GM23338 (cell line): Measurements from ENCODE around the gene FMN2. TPM values are rescaled to one million over a fixed set of nuclear protein-coding genes. Genes with fewer than 3 reads are reported as not detected.

ENCODE experiments used
- ATAC-seq: fragments of 200-7000 bp; cut with Tn5 transposase; 3 replicates; pipeline ENCODE4 v1.9.1; 2020
- DNase-seq: peaks from one replicate; pipeline ENCODE4 v3.0.0-alpha.2; 2015; ENCODE audit warnings: low spot score
- H2AFZ ChIP-seq: fragments of 200-600 bp; sonication (generic); 2 replicates; pipeline ENCODE4 v1.8.0; 2016; ENCODE audit warnings: antibody characterized with exemption, mild to moderate bottlenecking, moderate library complexity
- H3F3A ChIP-seq: fragments of 200-600 bp; sonication (generic); replicated peaks from 2 replicates; pipeline ENCODE4 v1.8.0; 2017; ENCODE audit warnings: antibody characterized with exemption, mixed run types, low read depth
- H3K27ac ChIP-seq: fragments of 200-600 bp; sonication (generic); 2 replicates; pipeline ENCODE4 v1.6.1; 2016; ENCODE audit warnings: low read depth
- H3K27me3 ChIP-seq: fragments of 200-600 bp; sonication (generic); 2 replicates; pipeline ENCODE4 v1.8.0; 2016; ENCODE audit warnings: mild to moderate bottlenecking, mixed run types, moderate library complexity; ENCODE audit not compliant: insufficient read depth
- H3K36me3 ChIP-seq: fragments of 200-600 bp; sonication (generic); 2 replicates; pipeline ENCODE4 v1.8.0; 2016; ENCODE audit warnings: mild to moderate bottlenecking; ENCODE audit not compliant: insufficient read depth
- H3K4me1 ChIP-seq: fragments of 200-600 bp; sonication (generic); 2 replicates; pipeline ENCODE4 v1.8.0; 2016; ENCODE audit warnings: mild to moderate bottlenecking, moderate library complexity; ENCODE audit not compliant: insufficient read depth
- H3K4me2 ChIP-seq: fragments of 200-600 bp; sonication (generic); 2 replicates; pipeline ENCODE4 v1.7.1; 2017; ENCODE audit warnings: mixed run types
- H3K4me3 ChIP-seq: fragments of 200-600 bp; sonication (generic); 2 replicates; pipeline ENCODE4 v1.6.1; 2016; ENCODE audit warnings: mixed run types
- H3K79me2 ChIP-seq: fragments of 200-600 bp; sonication (generic); replicated peaks from 2 replicates; pipeline ENCODE4 v1.8.0; 2017; ENCODE audit warnings: mild to moderate bottlenecking; ENCODE audit not compliant: insufficient read depth
- H3K9me2 ChIP-seq: fragments of 200-600 bp; sonication (generic); 2 replicates; pipeline ENCODE4 v1.8.0; 2017; ENCODE audit not compliant: insufficient read depth
- H4K20me1 ChIP-seq: fragments of 200-600 bp; sonication (generic); replicated peaks from 2 replicates; pipeline ENCODE4 v1.8.0; 2017; ENCODE audit warnings: mild to moderate bottlenecking; ENCODE audit not compliant: insufficient read depth
- H3K27ac Mint-ChIP-seq: 2 replicates; pipeline ENCODE4 v1.8.0; 2020; ENCODE audit warnings: inconsistent platforms, mild to moderate bottlenecking, moderate library complexity, mixed read lengths
- H3K27me3 Mint-ChIP-seq: 3 replicates; pipeline ENCODE4 v1.8.0; 2022; ENCODE audit warnings: low read depth, mild to moderate bottlenecking, moderate library complexity, mixed read lengths, inconsistent platforms; ENCODE audit not compliant: insufficient read depth, poor library complexity
- H3K36me3 Mint-ChIP-seq: 3 replicates; pipeline ENCODE4 v1.8.0; 2021; ENCODE audit warnings: low read depth, mild to moderate bottlenecking, inconsistent platforms, moderate library complexity, mixed read lengths
- H3K4me1 Mint-ChIP-seq: 3 replicates; pipeline ENCODE4 v1.8.0; 2020; ENCODE audit warnings: mild to moderate bottlenecking, inconsistent platforms, mixed read lengths
- H3K4me3 Mint-ChIP-seq: 3 replicates; pipeline ENCODE4 v1.8.0; 2021; ENCODE audit warnings: moderate library complexity, mild to moderate bottlenecking, inconsistent platforms, mixed read lengths
- H3K9me3 Mint-ChIP-seq: 3 replicates; pipeline ENCODE4 v1.8.0; 2020; ENCODE audit warnings: moderate library complexity, mild to moderate bottlenecking, inconsistent platforms, mixed read lengths
- CTCF ChIP-seq, 2 experiments: fragments of 200-600 bp in 1 of 2; sonication (generic) in 1 of 2; conservative IDR thresholded peaks; 2 replicates each; pipeline versions ENCODE4 v1.5.1 to v1.6.1; 2016 to 2017; ENCODE audit warnings: antibody characterized with exemption in 2 of 2, low read depth in 2 of 2, mild to moderate bottlenecking in 2 of 2, moderate library complexity in 1 of 2
- EZH2 ChIP-seq: fragments of 200-600 bp; sonication (generic); IDR thresholded peaks from one replicate; pipeline ENCODE4 v1.8.0; 2017; ENCODE audit warnings: antibody characterized with exemption, mild to moderate bottlenecking, low read depth; ENCODE audit not compliant: unreplicated experiment
- EZH2phosphoT487 ChIP-seq: fragments of 200-600 bp; sonication (generic); IDR thresholded peaks from one replicate; pipeline ENCODE4 v1.8.1; 2018; ENCODE audit warnings: antibody characterized with exemption; ENCODE audit not compliant: unreplicated experiment
- POLR2AphosphoS5 ChIP-seq: IDR thresholded peaks from 2 replicates; pipeline ENCODE4 v1.6.1; 2016; ENCODE audit warnings: antibody characterized with exemption, low read depth
- STAT1 ChIP-seq: IDR thresholded peaks from one replicate; pipeline ENCODE4 v1.6.1; 2016; ENCODE audit warnings: antibody characterized with exemption; ENCODE audit not compliant: unreplicated experiment
- ZNF114 ChIP-seq: fragments of 250-450 bp; sonication (Bioruptor Pico); IDR thresholded peaks from 2 replicates; pipeline ENCODE4 v1.5.0; 2020; ENCODE audit warnings: mild to moderate bottlenecking, moderate library complexity
- ZNF331 ChIP-seq: fragments of 250-450 bp; sonication (Bioruptor Pico); IDR thresholded peaks from 2 replicates; pipeline ENCODE4 v1.5.0; 2020; ENCODE audit warnings: low read depth, mild to moderate bottlenecking, moderate library complexity
- polyA plus RNA-seq: library from polyadenylated mRNA; unstranded; fragments of >200 nt; fragmentation: Nextera tagmentation; extraction: Ambion mirVana; gene quantifications from 2 replicates; pipeline ENCODE4 v1.2.1, GENCODE V29; 2016
- total RNA-seq: library from RNA; depleted of rRNA; stranded (reverse); fragments of >200 nt; shearing (Covaris generic); gene quantifications from 2 replicates; pipeline ENCODE4 v1.2.3, GENCODE V29; 2014
- TF ChIP-seq, protein P1 (sequence below): IDR thresholded peaks from one replicate; pipeline ENCODE4 v1.6.1; 2018; ENCODE audit warnings: antibody characterized with exemption; ENCODE audit not compliant: unreplicated experiment
- TF ChIP-seq, protein P2 (sequence below): IDR thresholded peaks from 2 replicates; pipeline ENCODE4 v1.6.1; 2016; ENCODE audit warnings: antibody characterized with exemption

The FMN2 gene
- total and polyA plus RNA-seq, 2 experiments from 2014 or later, result 1.5 to 2.5 TPM

DNA sequence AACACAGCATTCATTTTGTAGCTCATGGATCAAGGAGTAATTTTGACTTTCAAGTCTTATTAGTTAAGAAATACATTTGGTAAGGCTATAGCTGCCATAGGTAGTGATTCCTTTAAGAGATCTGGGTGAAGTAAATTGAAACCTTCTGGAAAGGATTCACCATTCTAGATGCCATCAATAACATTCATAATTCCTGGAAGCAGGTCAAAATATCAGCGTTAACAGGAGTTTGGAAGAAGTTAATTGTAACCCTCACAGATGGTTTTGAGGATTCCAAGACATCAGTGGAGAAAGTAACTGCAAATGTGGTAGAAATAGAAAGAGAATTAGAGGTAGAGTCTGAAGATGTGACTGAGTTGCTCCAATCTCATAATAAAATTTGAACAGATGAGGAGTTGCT lies 303.7 kb downstream of the FMN2 start (continued):
- TF ChIP-seq CTCF (conservative IDR thresholded peaks at IDR 0.05; ENCODE audit: low read depth in 2 of 2), result no peak
- TF ChIP-seq POLR2AphosphoS5, result no peak

DNA sequence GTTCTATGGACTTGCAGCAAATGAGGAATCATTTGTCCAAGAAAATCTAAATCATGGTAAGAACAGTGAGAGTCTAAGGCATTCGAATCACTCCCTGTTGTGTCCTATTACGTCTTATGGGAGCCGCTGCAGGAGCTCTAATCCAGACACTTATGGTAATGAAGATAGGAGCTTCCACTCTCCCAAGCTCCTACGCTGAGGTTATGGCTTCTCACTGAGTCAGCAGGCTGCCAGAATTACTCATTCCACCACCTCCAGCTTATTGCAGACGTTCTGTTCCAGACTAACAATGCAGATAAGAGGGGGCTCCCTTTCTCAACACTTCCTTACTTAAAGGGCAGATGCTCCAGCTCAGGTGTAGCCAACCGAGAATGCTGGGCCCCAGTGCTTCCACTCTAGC lies 307.7 kb downstream of the FMN2 start:
- H3K27ac ChIP-seq, result no peak overlapping the region
- no peaks in the 10 kb centered on the region for H3K9me2 ChIP-seq
- TF ChIP-seq, protein P1, sequence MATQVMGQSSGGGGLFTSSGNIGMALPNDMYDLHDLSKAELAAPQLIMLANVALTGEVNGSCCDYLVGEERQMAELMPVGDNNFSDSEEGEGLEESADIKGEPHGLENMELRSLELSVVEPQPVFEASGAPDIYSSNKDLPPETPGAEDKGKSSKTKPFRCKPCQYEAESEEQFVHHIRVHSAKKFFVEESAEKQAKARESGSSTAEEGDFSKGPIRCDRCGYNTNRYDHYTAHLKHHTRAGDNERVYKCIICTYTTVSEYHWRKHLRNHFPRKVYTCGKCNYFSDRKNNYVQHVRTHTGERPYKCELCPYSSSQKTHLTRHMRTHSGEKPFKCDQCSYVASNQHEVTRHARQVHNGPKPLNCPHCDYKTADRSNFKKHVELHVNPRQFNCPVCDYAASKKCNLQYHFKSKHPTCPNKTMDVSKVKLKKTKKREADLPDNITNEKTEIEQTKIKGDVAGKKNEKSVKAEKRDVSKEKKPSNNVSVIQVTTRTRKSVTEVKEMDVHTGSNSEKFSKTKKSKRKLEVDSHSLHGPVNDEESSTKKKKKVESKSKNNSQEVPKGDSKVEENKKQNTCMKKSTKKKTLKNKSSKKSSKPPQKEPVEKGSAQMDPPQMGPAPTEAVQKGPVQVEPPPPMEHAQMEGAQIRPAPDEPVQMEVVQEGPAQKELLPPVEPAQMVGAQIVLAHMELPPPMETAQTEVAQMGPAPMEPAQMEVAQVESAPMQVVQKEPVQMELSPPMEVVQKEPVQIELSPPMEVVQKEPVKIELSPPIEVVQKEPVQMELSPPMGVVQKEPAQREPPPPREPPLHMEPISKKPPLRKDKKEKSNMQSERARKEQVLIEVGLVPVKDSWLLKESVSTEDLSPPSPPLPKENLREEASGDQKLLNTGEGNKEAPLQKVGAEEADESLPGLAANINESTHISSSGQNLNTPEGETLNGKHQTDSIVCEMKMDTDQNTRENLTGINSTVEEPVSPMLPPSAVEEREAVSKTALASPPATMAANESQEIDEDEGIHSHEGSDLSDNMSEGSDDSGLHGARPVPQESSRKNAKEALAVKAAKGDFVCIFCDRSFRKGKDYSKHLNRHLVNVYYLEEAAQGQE, result no peak
- TF ChIP-seq ZNF114 (CRISPR knock-in tag), result no peak
- TF ChIP-seq EZH2phosphoT487, result no peak
- no peak for TF ChIP-seq EZH2
- no peak for TF ChIP-seq ZNF331 (CRISPR knock-in tag)
- TF ChIP-seq POLR2AphosphoS5, result no peak
- TF ChIP-seq, protein P2, sequence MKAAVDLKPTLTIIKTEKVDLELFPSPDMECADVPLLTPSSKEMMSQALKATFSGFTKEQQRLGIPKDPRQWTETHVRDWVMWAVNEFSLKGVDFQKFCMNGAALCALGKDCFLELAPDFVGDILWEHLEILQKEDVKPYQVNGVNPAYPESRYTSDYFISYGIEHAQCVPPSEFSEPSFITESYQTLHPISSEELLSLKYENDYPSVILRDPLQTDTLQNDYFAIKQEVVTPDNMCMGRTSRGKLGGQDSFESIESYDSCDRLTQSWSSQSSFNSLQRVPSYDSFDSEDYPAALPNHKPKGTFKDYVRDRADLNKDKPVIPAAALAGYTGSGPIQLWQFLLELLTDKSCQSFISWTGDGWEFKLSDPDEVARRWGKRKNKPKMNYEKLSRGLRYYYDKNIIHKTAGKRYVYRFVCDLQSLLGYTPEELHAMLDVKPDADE, result no peak
- no peak for TF ChIP-seq STAT1
- Mint-ChIP-seq H3K9me3 (no peaks in the 10 kb centered on the region), H3K4me3 (no peak overlapping the region), H3K27ac (no peak overlapping the region), H3K4me1 (no peaks in the 10 kb centered on the region), H3K36me3 (no peaks in the 10 kb centered on the region), H3K27me3 (no peaks in the 10 kb centered on the region)
- no peak overlapping the region for H2AFZ ChIP-seq
- no peak overlapping the region for H3K4me3 ChIP-seq
- no peaks in the 10 kb centered on the region for H3K27me3 ChIP-seq
- no peaks in the 10 kb centered on the region for H3K79me2 ChIP-seq
- no peaks in the 10 kb centered on the region for H3K4me1 ChIP-seq
- H3F3A ChIP-seq, result no peaks in the 10 kb centered on the region
- H3K4me2 ChIP-seq, result no peak overlapping the region
- DNase-seq, result no peak
- H4K20me1 ChIP-seq, result no peaks in the 10 kb centered on the region
- peak; percentile 45; the same call in 2 of the 3 replicates for ATAC-seq
- no peaks in the 10 kb centered on the region for H3K36me3 ChIP-seq
